ENCODE results near the gene NINJ2.
"Not testable (repeated sequence)": the region's sequence is repeated elsewhere in the genome, so short reads cannot be mapped to it uniquely, and the experiment has no call there.

Gene NINJ2

DNA sequence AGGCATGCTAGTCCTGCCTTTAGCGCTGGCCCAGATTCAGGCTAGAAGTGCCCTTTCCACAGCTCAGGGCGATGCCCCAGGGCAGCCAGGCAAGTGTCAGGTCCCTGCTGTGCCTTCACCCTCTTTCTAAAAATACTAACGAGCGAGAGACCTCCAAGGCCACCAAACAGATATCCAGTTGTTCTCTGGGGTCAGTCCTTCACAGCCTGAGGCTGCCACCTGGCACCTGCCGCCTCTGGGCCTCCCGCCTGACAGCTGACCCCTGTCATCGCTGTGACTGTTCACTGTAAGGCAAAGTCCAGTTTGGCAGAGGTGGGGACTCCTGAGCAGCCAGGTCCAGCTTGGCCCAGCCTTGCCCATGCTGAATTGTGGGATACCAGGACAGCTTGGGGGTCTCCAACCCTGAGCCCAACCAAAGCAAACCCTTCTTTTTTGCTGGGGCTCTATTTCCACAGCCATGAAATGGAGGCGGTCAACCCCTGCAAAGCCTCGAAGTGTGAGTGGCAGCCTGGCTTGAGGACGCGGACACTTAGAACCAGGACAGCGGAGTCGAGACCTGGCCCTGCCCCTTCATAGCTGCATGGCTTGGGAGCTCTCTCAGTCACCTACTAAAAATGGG, 79.9 kb downstream of the NINJ2 start:
- no peak for DNase-seq

GRCh38 chr12:581746-582145, 81.5 kb downstream of the NINJ2 start:
- DNase-seq, result no peak

DNA sequence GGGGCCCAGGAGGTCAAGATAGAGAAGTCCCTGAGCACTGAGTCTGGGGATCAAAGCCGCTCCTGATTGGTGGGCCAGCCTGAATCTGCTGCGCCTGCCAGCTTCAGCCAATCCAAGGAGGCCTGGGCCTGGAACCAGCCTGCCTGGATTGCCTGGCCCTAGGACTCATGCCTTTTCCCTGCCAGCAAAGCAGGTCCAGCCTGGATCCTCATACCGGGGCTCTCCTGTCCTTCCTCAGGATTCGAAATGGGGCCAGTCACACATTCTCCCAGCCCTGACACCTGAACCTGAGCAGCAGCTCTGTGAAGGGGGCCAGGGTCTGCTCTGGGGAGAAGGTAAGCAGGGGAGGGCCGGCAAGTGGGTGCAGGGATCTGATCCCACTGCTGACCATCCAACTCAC, 81.9 kb downstream of the NINJ2 start:
- DNase-seq, result no peak

- no peak for DNase-seq
These were observed 82.4 kb downstream of the NINJ2 start for GRCh38 chr12:580813-581212.

DNA sequence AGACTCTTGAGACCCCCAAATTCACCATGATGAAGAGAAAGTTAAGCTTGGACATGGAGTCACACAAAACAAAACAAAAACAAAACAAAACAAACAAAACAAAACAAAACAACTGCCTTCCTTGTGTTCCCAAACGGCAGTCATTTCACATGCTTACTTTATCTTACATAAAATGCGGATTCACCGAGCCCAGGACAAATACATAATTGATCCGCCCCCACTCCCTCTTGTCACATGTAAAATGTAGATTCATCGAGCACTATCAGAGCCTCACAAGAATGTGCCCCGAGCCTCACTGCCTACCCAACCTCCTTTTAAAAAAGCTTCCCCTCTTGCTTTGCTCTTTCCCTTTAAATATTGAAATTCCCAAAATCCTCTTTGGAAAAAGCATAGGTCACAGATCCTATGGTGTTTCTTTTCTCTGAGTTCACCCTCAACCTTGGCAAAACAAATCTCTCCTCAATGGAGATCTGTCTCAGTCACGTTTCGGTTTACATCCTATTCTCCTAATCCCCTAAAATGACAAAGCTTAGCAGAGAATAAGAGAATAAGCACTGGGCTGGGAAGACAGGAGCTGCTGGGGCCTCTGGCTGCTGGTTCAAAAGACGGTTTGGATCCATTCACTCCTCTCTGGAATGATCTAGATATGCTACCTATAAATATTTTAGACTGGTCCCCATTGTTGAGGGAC, 83.7 kb downstream of the NINJ2 start:
- no peak for DNase-seq

GRCh38 chr12:578748-579419, 84.4 kb downstream of the NINJ2 start:
- no peak for DNase-seq

DNA sequence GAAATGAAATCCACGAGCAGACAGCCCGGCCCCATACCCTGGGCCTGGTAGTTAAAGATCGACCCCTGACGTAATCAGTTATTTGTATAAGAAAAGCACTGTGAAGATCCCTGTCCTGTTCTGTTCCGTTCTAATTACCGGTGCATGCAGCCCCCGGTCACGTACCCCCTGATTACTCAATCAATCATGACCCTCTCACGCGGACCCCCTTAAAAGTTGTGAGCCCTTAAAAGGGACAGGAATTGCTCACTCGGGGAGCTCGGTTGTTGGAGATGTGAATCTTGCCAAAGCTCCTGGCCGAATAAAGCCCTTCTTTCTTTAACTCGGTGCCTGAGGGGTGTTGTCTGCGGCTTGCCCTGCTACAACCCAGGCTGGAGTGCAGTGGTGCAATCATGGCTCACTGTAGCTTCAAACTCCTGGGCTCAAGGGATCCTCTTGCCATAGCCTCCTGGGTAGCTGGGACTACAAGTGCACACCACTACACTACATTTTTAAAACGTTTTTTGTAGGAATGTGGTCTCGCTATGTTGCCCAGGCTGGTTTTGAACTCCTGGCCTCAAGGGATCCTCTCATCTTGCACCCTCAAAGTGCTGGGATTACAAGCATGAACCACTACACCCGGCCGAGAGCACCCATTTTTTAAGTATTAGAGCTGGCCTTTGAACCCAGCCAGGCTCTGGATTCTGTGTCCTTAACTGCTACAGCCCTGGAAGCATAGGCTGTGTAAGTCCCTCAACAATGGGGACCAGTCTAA, 85.1 kb downstream of the NINJ2 start:
- DNase-seq, result not testable (repeated sequence)

DNA sequence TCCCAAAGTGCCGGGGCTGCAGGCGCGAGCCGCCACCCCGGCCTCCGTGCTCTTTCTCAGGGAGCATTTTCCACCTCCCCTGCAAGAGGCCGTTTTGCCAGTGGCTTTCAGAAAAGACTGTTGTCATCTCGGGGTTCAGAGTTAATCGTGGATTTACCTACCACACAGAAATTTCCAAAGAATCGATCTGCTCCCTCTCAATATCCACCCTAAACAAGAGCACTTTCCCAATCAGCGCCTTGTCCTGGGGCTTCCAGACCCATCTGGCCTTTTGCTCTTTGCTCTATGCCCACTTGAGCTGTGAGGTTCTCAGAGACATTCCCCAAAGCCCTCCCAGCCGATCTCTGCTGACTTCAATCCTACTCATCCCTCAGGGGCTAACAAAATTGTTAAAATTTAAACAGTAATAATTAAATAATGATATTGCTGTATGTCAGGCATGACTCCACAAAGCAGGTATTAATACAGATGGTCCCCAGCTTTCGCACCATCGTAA, 86.6 kb downstream of the NINJ2 start:
- no peak for DNase-seq

GRCh38 chr12:575948-576614, 87.2 kb downstream of the NINJ2 start:
- DNase-seq, result peak; percentile 65 to 91 (median 76)

DNA sequence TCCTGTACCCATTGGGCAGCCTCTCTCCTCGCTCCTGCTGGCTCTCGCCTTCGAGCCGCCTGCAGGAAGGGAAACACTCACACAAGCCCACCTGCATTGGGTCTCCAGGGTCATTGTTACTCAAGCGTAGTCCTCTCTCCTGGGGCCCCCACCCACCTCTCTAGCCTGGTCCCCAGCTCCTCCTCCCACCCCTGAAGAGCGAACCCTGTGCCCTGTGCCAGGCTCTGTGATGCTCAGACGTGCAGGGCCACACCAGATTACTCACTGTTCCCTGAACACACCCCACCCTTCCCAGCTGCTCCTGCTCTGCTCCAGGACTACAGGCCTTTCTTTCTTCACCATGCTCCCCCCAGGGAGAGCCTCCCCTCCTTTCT, 88.1 kb downstream of the NINJ2 start:
- DNase-seq, result no peak

- no peak for DNase-seq
These were observed 88.6 kb downstream of the NINJ2 start for GRCh38 chr12:574475-575128.

DNA sequence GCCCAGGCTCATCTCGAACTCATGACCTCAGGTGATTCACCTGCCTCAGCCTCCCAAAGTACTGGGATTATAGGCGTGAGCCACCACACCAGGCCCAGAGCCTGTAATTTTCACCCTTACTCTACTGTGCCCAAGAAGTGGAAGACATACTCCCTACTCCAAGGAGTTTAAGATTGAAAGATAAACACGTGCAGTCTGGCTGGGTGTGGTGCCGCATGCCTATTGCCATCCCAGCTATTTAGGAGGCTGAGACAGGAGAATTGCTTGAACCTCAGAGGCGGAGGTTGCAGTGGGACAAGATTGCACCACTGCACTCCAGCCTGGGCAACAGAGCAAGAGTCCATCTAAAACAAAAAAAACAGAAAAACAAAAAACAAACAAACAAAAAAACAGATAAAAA, 90.0 kb downstream of the NINJ2 start:
- no peak for DNase-seq

- DNase-seq, result no peak
These were observed 90.7 kb downstream of the NINJ2 start for GRCh38 chr12:572532-572899.

DNA sequence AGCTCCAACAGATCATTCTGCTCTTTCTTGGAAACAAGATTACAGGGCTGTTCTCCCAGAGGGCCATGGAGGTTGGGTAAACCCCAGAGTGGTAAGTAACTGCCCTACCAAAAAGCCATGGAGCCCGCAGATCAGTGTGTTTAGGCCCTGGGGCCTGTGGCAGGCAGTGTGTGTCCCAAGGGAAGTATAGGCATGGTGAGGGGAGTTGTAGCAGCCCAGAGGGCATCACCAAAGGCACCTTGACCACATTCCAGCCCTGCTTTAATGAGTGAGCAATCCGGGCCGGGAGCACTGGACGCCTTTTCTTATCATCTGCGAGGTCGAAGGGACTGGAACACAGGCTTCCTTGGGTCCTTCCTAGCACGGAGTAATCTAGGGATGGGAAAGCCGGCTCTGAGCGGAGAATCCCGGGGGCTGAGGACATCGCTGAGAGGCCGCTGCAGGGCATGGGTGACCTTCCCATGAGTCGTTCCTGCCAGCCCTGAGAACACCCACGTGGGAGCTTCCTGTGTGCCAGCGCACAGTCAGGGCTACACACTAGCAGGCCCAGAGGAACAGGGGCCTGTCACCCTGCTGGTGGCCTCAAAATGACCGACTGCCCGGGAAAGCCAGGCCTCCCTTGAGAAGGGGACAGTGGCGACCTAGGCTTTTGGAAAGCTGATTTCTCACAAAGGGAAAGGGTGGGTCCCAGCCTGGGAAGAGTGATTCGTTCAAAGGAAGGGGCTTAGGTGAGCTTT, 91.3 kb downstream of the NINJ2 start:
- DNase-seq, result no peak

DNA sequence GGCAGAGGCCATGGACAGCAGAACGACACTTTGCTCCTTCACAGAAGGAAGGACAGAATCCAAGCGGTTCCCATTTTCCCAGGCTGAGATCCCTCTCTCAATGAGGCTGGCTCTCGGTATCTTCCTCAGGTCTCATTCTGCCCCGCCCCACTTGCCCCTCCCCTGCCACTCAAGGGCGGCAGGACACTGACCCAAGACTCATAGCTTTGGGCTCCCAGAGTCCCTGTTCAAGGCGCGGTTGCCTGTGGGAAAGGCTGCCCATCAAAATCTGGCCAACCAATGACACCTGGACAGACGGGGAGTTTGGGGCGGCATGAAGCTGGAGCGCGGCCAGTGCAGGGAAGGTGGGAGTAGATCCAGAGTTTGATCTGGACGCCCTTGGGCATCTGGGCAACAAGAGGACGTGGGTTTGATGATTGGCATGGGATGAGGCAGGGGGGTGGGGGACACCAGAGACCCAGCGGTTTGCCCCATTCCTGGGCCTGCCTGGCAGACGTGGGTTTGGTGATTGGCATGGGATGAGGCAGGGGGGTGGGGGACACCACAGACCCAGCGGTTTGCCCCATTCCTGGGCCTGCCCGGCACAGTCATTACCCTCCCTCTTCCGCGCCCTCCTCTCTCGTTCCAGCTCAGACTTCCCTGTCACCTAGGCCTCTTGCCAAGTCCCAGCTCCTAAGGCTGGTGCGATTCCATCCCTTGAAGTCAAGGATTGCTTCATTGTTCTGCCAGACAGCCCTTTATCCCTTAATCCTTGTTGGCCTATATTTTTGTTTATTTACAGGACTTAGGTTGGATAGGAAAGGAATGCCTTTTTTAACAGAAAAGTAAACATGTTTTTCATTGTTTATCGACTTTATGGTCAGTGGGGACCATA, 92.1 kb downstream of the NINJ2 start:
- DNase-seq, result no peak

DNA sequence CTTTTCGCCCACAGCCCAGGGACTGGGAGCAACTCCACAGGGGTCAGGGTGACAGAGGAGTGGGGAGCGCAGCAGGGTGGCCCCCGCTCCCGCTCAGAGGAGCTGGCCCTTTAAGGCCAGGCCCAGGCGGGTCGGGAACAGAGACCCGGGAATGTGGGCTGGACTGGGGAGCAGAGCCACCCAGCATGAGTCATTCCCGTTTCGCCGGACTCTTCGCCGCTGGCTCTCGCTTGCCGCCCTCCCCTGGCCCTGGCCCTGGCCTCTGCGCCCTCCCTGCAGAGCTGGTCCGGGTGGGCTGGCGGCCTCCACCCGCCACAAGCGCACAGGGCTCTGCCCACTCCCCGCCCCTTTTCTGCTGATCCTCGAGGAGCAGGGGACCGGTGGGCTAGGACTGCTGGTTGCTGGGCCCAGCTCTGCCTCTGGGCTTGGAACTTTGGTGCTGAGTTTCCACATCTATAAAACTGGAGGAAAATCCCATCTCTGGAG, 92.8 kb downstream of the NINJ2 start:
- no peak for DNase-seq

- DNase-seq, result peak; percentile 66 to 90 (median 82)
These were observed 93.3 kb downstream of the NINJ2 start for GRCh38 chr12:569803-570434.

DNA sequence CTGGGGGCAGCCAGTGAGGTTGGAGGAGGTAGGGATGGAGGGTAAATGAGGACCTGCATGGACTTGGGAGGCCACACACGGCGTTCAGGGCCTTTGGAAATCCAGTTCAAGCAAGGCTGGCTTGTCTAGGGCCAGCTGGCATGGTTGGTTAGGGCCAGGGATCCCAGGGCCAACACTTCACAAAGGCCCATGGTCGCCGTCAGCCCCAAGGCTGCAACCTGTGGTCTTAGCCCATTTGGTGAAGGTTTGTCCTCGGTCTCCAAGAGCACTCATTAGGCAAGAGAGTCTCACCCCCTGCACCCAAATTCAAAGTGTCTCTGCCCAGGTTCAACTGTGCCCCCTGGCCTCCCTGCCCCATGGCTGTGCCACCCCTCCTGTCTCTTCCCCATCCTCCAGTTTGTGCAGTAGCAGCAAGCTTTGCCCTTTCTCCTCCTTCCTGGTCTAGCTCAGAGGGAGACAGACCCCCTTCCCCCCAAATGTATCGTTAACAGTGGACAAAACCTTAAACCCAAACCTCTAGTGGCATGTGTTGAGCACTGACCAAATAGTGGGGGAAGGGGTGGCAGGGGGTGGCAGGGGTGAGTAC, 94.1 kb downstream of the NINJ2 start:
- DNase-seq, result no peak

DNA sequence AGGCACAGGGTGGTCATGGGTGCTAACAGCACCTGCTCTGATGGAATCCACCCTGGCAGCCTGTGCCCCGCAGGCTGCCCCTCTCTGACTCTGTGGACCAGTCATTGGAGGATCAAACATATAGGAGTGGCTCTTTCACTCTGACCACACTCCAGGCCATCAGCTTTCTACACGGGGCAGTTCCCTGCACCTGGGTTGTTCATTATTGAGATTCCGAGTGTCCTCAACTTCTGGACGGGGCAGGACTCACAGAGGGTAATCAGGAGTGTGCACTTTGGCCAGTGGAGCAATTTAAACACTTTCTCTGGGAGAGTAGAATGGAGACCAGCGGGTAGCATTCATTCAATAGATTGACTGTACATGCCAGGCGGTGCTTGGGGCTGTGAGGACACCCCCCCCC, 94.8 kb downstream of the NINJ2 start:
- no peak for DNase-seq

Data from stimulated activated naive CD4-positive, alpha-beta T cell (primary cell).